BE2C (cell line): ENCODE measurements around the gene DIP2C.

Experiments used
- DNase-seq: peaks from one replicate; pipeline ENCODE4 v3.0.0-alpha.2; 2020
- H3K27me3 ChIP-seq: fragments of 250-450 bp; sonication (Bioruptor Pico); 2 replicates; pipeline ENCODE4 v1.5.1; 2020; ENCODE audit warnings: mild to moderate bottlenecking
- H3K36me3 ChIP-seq: fragments of 250-450 bp; sonication (Bioruptor Pico); 2 replicates; pipeline ENCODE4 v1.5.1; 2020; ENCODE audit warnings: mild to moderate bottlenecking
- H3K4me1 ChIP-seq: fragments of 250-450 bp; sonication (Bioruptor Pico); 2 replicates; pipeline ENCODE4 v1.5.1; 2020
- H3K4me3 ChIP-seq: 2 replicates; pipeline ENCODE4 v1.5.1; 2011; ENCODE audit warnings: low read depth, low read length
- H3K9me3 ChIP-seq: fragments of 250-450 bp; sonication (Bioruptor Pico); 2 replicates; pipeline ENCODE4 v1.5.1; 2020
- TF ChIP-seq, protein P1 (sequence below): IDR thresholded peaks from 2 replicates; pipeline ENCODE4 v1.5.1; 2012; ENCODE audit warnings: mild to moderate bottlenecking, low read depth, low read length

Gene DIP2C

DNA sequence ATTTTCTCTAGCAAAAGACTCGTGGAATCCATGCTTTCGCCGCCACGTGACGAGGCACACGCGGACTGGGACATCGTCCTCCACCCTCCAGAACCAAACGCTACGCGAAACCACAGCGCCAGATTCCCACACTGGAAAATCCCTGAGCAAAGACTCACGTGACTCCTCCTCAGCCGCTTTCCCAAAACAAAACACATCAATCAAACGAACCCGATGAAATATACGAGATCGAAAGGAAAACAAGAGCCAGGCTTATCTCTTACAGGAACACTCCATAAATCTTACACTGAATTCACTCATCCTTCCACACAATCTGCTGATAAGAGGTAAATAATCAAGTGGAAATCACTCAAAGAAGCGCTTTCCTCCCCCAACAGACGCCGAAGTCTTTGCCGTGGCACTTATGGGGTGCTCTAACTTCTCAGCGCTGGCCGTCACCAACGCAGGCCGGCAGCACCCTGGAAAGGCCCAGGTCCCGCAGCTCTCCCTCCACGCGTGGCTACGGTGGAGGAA lies 23.8 kb downstream of the DIP2C start:
- H3K4me1 ChIP-seq = no peaks in the 10 kb centered on the region
- no peaks in the 10 kb centered on the region for H3K9me3 ChIP-seq
- DNase-seq = peak; percentile 55
- no peaks in the 10 kb centered on the region for H3K27me3 ChIP-seq
- TF ChIP-seq, protein P1, sequence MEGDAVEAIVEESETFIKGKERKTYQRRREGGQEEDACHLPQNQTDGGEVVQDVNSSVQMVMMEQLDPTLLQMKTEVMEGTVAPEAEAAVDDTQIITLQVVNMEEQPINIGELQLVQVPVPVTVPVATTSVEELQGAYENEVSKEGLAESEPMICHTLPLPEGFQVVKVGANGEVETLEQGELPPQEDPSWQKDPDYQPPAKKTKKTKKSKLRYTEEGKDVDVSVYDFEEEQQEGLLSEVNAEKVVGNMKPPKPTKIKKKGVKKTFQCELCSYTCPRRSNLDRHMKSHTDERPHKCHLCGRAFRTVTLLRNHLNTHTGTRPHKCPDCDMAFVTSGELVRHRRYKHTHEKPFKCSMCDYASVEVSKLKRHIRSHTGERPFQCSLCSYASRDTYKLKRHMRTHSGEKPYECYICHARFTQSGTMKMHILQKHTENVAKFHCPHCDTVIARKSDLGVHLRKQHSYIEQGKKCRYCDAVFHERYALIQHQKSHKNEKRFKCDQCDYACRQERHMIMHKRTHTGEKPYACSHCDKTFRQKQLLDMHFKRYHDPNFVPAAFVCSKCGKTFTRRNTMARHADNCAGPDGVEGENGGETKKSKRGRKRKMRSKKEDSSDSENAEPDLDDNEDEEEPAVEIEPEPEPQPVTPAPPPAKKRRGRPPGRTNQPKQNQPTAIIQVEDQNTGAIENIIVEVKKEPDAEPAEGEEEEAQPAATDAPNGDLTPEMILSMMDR = no peak
- no peaks in the 10 kb centered on the region for H3K36me3 ChIP-seq
- H3K4me3 ChIP-seq = peak overlapping the region; percentile 48

DNA sequence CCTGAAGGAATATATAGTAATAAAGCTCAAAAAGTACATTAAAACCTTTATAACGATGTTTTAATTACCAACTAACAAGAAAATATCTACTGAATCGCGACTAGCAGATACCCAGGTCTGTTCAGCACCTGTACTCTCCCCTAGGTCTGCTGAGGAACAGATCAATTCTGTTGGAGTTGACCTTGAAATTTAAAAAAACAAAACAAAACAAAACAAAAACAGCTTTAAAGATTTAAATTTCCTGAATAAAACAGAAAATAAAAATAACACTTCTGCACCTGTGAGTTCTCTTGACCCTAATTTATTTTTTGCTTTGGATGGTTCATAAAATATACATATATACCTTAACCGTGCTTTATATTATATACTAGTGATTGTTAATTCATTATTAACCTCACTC lies 24.6 kb downstream of the DIP2C start:
- TF ChIP-seq, protein P1 = no peak
- no peak for DNase-seq
- Histone ChIP-seq H3K27me3 (no peaks in the 10 kb centered on the region), H3K9me3 (no peaks in the 10 kb centered on the region), H3K4me1 (no peaks in the 10 kb centered on the region), H3K36me3 (no peaks in the 10 kb centered on the region), H3K4me3 (peak overlapping the region; percentile 48)

DNA sequence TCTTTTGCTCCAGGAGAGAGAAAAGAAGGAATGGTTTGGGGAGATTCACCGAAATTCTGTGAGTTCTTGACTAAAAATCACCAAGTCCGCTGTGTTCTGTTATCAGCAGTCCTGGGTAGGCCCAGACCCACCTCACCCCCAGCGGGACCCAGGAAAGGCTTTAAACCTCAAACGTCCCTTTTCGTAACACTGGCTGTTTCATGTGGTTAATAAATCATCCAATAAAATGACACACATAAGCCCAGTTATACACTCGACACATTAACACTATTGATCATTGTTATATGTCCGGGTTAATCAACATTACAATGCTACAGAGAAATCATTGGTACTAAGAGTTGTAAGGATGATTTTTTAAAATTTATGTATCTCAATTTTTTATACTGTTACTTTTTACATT lies 25.2 kb downstream of the DIP2C start:
- no peaks in the 10 kb centered on the region for H3K36me3 ChIP-seq
- no peaks in the 10 kb centered on the region for H3K9me3 ChIP-seq
- TF ChIP-seq, protein P1 = no peak
- no peak overlapping the region for H3K4me3 ChIP-seq
- DNase-seq = no peak
- no peaks in the 10 kb centered on the region for H3K27me3 ChIP-seq
- H3K4me1 ChIP-seq = no peaks in the 10 kb centered on the region

DNA sequence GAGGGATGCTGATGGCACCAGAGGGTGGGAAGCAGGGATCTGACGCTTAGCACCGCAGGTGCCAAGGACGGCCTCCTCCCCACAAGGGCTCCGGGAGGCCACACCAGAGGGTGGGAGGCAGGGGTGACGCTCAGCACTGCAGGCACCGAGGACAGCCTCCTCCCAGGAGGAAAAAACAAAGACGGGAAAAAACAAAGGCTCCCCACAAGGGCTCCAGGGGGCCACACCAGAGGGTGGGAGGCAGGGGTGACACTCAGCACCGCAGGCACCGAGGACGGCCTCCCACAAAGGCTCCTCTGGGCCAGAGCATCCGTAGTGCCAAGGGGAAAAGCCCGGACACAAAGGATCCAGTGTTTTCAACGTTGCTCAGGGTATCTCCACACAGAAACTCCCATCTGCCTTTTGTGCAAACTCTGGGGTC lies 25.6 kb downstream of the DIP2C start:
- Histone ChIP-seq H3K9me3 (no peaks in the 10 kb centered on the region), H3K36me3 (no peaks in the 10 kb centered on the region), H3K4me1 (no peaks in the 10 kb centered on the region), H3K4me3 (no peak overlapping the region), H3K27me3 (no peaks in the 10 kb centered on the region)
- no peak for DNase-seq
- TF ChIP-seq, protein P1 = no peak

DNA sequence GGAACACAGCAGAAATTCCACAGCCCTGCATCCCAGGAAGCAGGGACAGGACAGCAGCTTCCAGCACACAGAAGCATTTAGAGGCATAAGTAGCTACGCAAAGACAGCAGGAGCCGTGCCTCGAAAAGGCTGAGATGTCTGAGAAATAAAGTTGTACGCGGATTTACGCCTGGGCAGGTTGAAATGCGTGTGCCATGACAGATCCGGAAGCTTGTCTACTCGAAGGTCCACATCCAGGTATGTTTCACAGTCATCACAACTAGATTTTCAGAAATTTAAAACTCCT lies 26.1 kb downstream of the DIP2C start:
- Histone ChIP-seq H3K36me3 (no peaks in the 10 kb centered on the region), H3K27me3 (no peaks in the 10 kb centered on the region), H3K4me3 (no peak overlapping the region), H3K9me3 (no peaks in the 10 kb centered on the region), H3K4me1 (no peaks in the 10 kb centered on the region)
- DNase-seq = no peak
- TF ChIP-seq, protein P1 = no peak

DNA sequence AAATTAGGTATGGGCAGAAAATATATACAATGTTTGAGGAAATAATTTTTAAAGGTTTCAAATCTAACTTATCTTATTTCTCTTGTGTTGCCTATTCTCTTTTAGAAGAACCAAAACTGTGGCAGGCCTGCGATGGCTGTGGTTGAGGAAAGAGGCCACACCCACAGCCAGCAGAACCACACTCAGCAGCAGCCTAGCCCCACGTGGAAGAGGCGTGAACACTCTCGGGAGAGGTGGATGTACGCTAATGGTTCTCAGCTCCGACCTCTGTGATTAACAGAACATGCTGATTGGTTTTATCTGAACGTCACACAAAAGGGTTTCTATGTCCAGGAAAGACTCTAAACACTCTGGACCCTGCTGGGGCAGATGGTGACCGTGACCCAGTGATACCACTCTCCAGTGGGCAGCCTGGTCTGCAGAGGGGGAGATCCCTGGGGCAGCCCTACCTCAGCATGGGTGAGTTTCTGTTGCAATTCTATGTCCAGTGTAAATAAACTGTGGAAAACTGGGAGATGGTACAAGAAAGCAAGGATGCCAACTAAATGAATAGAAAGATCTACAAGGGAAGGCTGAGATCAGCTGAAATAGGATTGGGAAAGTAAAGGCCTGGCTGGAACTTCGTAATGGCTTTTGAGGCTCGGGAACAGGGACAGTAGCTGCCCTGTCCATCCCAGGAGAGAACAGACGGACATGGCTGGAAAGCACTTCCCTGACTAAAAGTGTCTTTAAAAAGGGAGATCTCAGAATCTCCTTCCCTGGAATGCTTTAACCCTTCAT lies 26.6 kb downstream of the DIP2C start:
- no peaks in the 10 kb centered on the region for H3K36me3 ChIP-seq
- no peaks in the 10 kb centered on the region for H3K27me3 ChIP-seq
- no peaks in the 10 kb centered on the region for H3K4me1 ChIP-seq
- H3K9me3 ChIP-seq = no peaks in the 10 kb centered on the region
- H3K4me3 ChIP-seq = no peak overlapping the region
- TF ChIP-seq, protein P1 = no peak
- DNase-seq = no peak
